NCI-H510A treated with DMSO at 0.1 percent for 48 hours (cell line): ENCODE results near the gene ATP1B3.
A peak's percentile ranks its signal among the peaks of the same experiment; 100 is the strongest.
"Not testable (repeated sequence)": the region's sequence is repeated elsewhere in the genome, so short reads cannot be mapped to it uniquely, and the experiment has no call there.

Experiments used
- DNase-seq: peaks from one replicate; lab custom pipeline; 2025; lab: John Stamatoyannopoulos, UW

Gene ATP1B3

DNA sequence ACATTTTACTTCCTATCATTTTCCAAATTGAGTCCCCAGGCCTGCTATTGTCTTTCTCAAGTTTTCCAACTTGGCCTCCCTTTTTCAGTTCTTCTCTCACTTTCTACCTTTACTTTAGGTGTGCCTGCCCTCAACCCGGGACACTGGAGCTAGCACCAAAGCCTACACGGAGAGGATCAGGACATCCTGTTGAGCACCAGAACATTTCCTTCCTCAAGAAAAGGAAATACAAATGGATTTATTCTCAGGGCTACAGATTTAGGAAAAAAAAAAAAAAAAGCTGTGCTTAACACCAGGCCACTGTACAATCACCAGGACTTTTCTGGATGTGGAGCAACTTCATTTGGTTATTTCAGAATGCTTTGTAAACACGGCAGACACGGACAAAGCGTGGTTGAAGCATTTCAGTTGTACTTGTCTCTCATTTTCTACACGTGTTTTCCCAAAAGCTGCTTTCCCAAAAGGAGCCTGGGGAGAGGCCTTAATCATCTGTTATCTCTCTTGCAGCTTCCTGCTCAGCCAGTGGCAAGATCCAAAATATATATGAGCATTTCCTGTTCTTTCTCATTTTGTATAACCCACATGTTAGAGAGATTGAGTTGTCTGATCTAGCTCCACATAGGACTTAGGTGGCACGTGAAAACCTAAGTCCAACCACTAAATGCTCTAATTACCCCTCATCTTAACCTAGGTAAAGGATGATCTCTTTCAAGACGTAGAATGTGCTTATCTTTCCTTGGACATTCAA, 15.5 kb upstream of the ATP1B3 start:
- DNase-seq = no peak

DNA sequence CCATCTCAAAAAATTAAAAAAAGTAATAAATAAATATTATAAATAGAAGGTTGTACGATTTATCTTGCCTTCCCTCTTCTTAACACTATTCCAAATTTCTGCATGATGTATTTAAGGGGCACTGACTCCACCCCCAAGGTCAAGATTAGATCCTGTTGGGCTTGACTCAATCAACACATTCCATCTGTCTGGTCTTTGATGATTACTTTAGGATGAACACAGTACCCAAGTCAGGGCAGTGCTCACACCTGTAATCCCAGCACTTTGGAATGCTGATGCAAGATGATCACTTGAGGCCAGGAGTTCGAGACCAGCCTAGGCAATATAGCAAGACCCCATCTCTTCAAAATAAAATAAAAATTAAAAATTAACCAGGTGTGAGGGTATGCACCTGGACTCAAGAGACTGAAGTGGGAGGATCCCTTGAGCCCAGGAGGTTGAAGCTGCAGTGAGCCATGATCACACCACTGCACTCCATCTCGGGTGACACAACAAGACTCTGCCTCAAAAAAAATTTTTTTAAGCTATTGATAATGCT, 14.1 kb upstream of the ATP1B3 start:
- DNase-seq = no peak

DNA sequence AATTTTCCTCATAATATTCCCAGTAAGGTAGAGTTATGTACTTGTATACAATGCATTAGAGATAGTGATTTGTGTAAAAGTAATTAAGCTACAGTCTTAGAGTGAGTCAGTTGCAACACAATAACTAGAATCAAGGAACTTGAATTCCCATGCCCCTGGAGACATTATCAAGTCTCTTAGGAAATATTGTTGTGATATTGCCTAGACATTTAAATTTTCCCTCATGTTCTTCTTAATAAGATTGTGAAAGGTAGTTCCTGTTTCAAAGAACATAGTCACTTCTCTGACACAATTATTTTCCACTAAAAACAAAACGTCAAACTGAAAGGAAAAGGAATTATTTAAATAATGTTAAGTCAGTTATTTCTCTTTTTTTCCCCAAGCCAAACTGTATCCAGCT, 13.0 kb upstream of the ATP1B3 start:
- DNase-seq = no peak

DNA sequence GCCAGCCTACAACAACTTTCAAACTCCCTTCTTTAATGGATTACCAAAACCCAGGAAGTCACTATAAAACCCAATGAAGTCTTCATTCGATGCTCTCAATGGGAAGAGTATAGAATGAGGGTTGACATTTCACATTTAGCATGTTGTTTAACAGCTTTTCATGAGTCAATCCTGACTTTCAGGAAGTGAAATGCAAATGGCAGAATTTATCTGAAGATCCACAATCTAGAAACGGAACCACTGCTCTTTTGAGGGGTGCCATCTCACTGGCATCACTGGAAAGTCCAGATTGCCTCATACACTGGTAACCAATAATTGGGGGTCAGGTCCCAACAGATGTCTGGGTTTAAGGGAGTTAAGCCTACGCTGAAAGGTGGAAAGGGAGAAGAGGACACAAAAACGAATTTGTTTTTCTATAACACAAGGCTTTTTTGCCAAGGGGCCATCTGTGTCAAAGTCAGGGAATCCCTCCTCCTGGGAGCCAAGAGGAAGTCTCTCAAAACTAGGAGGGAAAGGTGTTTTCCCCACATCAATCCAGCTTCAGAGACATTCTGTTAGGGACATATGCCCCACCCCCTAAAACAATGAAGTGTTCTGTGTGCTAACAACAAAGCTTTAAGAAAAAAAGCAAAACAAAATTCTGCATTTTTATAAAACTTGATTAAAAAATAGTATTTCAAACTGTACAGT, 12.0 kb upstream of the ATP1B3 start:
- no peak for DNase-seq

DNA sequence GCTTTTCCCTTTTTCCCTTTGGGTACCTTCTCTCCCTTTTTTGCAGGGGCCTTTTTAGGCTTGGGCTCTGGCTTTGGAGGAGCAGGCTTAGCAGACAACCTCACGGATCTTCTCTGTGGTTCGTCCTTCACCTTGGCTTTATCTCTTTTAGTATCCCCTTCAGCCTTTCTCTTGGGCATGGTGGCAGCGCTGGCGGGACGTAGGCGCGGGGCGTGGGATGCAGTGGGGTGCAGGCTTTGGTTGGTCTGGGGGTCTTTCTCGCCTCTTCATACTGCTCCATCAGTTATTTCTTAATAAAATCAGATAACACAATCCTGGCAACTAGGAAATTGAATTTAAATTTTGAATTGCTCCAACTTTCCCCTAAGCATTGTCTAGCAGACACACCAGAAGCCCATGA, 11.3 kb upstream of the ATP1B3 start:
- DNase-seq = no peak

DNA sequence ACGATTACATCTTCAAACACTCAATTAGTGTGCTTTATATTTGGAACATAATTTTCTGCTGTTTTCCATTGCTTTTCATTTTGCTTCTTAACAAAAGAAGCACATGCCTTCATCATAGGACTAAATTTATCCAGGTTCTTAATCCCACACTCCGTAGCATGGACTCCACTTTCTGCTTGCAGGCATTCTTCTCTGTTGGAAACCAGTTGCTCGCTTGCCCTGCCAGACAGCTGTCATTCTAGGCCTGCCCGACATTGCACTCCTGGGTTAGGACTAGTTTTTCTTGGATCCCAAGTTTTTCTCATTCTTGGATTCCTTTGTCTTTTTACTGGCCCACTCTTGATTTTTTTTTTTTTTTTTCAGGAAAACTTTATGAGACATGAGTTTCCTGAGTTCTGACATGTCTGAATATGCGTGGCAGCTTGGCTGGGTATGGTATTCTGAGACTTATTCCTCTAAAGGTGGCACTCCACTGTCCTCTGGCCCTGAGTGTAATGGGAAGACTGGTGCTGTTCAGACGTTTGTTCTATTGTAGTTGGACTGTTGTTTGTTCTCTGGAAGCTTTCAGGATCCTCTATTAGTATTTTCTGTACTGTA, 6.3 kb upstream of the ATP1B3 start:
- no peak for DNase-seq

DNA sequence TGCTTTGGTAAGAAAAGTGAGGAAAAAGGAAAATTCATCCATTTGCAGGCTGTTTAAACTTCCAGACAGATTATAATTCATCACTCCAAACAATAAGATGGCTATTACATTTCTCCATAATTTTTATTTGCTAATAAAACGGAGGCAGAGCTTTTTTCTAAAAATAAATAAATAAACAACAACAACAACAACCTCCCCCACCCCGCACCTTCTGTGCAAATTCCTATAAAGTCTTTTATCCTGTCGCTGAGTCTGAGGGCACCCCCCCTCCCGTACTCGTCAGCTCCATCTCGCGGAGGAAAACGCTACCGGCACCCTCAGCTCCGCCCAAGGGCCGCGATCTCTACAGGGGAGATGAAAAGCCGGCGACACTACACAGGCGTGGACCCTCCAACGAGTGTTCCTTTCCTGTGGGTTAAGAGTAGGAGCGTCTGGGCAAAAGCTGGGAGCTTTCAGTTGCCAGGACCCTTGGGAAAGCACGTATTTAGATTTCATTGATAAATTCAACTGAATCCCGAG, 1.0 kb upstream of the ATP1B3 start:
- DNase-seq = peak; percentile 77

DNA sequence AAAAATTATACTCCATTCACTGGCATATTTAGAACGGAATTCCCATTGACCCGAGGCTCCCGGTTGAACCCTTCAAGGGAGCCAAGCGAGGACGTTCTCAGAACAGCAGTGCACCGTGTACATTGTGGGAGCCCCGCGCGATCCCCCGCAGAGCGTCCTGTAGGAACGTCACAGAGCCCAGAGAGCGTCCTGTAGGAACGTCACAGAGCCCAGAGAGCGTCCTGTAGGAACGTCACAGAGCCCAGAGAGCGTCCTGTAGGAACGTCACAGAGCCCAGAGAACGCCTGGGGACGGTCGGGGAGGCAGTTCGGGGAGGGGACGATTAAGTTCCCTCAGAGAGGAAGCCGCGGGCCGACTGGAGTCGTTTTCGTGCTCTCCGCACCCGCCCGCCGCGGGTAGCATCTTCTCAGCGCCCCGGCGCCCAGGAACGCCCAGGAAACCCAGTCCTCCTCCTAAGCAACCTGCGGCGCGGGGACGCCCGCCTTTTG, 506 bp upstream of the ATP1B3 start:
- DNase-seq = peak; percentile 30

DNA sequence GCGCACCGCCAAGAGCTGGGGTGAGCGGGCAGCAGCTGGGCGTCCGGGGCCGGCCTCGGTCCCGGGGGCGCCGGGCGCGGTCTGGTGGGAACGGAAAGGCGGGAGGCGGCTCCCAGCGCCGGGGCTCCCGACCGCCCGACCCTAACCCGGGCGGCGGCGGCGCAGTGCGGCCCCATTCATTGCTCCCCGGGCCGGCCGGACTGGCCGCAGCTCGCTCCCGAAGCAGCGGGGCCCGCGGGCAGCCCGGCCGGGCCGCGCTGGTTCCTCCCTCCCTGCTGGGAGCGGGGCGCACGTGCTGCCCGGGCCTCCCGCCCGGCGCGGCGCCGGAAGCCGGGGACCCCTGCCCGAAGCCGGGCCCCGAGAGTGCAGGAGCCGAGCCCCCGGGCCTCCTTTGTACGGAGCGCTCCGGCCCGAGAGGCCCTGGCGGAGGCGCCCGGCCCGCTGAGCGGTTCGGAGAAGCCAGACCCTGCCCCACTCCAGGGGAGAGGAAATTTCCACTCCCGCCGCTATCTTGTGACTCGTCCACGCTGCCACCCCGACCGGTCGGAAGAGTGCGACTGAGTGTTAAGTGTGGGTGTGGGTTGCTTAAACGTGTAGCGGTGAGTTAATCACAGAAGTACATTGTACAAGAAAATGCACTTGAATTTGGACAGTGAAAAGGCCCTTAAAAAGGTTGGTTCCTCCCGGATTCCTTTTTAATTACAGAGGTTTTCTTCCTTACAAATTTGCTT, 613 bp downstream of the ATP1B3 start:
- no peak for DNase-seq

DNA sequence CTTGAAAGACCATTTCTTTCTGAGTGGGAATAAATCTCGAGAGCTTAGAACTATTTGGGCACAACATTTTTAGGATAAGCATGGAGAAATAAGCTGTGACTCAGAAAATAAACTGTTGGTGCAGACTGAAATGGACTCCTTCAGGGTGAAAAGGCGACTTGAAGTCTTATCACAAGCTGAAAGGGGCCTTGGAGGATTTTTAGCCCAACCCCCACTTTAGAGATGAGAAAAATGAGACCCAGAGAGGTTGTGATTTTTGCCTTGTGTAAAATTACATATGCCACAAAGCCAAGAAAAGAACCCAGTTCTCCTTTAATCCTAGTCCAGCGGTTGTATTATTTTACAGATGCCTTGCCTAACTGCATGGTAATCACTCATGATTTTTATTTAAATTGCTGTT, 1.5 kb downstream of the ATP1B3 start:
- no peak for DNase-seq

DNA sequence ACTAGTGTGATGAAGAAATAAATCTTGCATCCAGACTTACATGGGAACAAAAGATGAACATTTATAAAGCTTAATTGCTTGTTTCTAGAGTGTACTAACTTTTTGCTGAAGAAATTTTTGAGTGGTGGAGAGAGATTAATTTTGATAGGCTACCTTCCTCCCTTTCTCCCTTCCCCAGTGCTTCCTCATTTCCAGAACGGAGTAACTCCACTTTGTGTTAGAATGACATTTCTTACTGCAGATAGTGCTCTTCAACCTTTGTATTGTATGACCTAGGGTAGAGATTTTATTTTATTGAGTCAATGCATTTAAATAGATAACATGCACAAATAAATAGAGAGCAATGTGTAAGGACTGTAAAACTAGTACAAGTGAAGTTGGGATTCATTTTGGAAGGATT, 1.9 kb downstream of the ATP1B3 start:
- no peak for DNase-seq

DNA sequence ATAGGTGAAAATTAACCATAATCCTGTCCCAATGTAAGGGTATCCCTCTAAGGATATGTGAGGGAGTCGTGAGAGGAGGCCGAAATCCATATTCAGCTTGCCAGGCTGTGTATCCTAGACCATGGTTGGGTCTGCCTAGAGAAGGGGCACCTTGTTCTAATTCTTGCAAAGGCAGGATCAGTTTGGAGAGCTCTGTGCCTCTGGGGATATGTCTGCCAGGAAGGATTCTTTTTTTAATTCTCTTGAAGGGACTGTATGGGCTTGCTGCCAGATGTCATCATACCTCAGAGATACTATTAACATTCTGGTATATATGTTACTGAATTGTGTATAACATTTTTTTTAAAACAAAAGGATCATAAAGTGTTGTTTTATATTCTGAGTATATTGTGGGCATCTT, 2.4 kb downstream of the ATP1B3 start:
- DNase-seq = no peak

DNA sequence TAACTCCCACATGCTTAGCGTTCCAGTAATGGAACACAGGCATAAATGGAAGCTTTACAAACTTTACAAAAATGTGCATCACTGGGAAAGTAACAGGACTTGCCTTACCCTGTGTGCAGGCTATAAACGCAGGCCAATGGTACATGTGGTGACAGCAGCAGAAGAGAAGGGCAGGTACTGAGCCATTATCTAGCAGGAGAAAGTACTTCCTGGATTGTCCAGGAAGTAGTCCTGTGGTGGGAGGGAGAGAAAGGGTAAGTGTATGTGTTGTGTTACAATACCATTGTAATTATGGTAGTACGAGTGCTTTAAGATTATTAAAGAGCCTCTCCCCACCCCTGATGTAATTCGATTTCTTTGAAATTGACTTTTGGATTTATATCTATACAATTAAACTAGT, 5.3 kb downstream of the ATP1B3 start:
- no peak for DNase-seq

DNA sequence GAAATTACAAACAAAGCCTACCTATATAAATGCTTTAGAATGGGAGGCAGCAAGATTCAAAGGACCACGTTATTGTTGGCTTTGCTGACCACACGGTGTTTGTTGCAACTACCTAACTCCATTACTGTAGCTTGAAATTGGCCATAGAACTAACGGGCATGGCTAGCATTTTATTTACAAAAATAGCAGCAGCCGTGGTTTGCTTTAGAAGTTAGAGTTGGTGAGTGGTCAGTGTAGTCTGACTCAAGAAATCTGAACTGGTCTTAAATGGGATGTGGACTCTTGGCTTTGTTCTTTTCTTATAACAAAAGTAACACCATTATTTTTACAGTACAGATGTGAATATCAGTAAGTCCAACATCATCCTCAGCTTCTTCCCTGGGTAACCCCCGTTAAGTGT, 10.6 kb downstream of the ATP1B3 start:
- no peak for DNase-seq

DNA sequence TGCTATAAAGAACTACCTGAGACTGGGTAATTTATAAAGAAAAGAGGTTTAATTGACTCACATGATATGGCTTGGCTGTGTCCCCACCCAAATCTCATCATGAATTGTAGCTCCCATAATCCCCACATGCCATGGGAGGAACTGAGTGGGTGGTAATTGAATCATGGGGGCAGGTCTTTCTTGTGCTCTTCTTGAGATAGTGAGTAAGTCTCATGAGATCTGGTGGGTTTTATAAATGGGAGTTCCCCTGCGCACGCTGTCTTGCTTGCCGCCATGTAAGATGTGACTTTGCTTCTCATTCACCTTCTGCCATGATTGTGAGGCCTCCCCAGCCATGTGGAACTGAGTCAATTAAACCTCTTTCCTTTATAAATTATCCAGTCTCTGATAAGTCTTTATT, 12.1 kb downstream of the ATP1B3 start:
- not testable (repeated sequence) for DNase-seq

DNA sequence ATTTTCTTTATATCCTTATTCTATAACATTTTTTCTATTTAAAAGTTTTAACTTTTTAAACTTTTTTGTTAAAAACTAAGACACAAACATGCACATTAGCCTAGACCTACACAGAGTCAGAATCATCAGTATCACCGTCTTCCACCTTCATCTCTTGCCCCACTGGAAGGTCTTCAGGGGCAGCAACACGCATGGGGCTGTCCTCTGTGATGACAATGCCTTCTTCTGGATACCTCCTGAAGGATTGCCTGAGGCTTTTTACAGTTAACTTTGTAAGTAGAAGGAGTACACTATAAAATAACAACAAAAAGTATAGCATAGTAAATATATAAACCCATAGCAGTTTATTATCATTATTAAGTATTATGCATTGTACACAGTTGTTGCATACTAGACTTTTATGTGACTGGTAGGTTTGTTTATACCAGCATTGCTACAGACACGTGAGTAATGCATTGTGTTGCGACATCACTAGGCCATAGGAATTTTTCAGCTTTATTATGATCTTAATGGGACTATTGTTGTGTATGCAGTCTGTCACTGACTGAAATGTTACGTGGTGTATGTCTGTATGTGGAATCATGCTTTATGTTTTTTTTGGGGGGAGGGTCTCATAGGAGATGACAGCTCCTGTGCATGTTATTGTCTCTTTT, 18.2 kb downstream of the ATP1B3 start:
- no peak for DNase-seq

DNA sequence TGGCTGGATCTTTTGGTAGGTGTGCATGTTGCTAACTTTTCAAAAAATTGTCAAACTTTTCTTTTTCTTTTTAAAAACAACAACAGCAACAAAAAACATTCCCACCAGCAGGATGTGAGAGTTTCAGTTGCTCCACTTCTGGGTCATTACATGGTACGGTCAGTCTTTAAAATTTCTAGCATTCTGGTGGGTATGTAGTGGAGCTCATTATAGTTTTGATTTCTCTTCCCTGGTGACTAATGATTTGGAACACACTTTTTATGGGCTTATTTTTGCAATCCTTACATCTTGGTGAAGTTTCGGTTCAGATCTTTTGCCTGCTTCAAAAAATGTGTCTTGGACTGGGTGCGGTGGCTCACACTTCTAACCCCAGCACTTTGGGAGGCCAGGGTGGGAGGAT, 19.3 kb downstream of the ATP1B3 start:
- DNase-seq = no peak

DNA sequence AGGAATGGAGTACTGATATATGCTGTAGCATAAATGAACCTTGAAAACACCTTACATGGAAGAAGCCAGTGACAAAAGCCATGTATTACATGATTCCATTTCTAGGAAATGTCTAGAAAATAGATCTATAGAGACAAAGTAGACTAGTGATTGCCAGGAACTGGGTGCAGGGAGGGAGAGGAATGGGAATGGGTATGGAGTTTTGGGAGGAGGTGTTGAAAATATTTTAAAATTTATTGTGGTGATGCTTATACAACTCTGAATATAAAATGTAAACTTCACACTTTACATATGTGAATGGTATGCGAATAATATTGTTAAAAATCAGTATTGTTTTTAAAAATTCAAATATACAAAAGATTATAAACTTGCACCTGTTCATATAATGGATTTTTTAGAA, 22.5 kb downstream of the ATP1B3 start:
- no peak for DNase-seq

DNA sequence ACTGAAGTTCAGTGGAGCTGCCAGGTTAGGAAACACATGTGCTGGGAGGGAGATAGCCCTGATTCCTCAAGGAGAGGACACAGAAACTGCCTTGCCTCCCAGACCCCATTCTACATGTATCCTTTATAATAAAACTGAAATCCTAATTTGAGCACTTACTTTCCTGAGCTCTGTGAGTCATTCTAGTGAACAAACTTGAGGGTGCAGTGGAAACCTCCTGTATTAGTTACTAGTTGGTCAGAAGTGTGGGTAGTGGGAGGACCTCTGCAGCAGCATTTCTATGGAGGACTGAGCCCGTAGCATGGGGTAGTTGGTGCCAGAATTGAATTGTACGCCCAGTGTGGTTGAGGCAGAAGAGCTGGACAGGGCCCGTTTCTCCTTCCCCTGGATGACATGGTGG, 23.9 kb downstream of the ATP1B3 start:
- DNase-seq = no peak

DNA sequence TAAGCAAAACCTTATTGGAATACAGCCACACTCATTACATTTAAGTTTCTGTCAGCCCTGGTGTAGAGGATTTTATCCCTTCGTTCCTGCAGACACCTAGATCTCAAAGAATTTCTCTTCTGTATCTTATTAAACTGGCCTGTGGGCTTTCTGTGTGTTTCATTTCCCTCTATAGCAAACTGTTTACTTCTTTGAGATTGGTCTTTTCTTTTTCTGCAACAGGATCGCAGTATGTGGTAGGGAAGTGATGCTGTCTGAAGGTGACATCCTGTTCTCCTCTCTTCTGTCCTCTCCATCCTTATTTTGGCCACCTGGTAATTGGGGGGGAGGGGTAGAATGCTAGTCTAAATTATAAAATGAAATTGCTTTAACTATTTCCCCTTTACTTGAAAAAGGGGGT, 25.5 kb downstream of the ATP1B3 start:
- DNase-seq = no peak

DNA sequence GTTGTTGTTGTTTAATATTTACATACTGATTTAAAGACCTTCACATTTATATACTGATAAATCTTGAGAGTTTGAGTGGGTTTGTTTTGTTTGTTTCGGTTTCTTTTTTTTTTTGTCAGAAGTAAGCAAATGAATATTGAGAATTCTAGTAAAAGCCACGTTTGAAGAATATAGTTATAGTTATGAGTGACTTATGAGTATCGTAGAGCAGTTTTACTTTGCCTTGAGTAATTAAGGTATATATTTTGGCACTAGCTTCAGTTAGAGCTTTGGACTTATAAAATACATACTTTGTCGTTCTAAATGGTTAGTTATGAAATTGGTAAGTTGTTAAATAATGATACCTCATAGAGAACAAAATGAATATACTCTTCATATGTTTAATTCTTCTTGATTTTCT, 27.8 kb downstream of the ATP1B3 start:
- DNase-seq = no peak

DNA sequence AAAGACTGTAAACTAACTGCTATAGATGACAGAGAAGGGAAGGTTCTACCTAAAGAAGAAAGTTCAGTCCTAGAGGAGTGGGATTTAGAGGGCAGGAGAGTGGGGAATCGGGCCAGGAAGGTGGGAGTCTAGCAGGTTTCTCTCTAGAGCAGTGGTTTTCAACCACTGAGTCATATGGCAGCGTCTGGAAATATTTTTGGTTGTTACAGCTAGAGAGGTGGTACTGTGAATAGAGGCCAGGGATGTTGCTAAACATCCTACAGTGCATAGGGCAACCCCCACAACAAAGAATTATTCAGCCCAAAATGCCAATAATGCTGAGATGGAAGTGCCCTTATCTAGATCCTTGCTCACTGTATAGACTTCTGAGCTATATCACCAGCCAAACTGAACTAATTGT, 28.7 kb downstream of the ATP1B3 start:
- DNase-seq = no peak
